ENCODE measurements around the gene FOXK2.

DNA sequence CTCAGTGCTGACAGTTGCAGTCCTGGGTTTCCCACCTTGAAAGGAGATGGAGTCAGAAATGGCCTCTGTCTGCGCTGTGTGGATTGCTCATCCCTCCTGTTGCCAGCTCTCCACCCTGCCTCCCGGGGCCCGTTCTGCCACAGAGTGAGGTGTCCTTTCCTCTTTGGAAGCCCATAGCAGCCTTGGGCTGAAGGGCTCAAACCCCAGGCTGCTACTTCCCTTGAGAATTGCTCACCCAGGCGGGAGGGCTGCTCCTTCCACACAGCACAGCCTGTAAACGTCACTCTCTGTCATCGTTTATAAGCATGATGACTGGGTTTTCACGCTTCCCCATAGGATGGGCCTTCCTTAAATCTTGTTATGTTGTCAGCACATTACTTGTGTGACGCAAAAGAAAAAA, 62.7 kb downstream of the FOXK2 start:
- TF ChIP-seq CTCF (conservative IDR thresholded peaks at IDR 0.05; ENCODE audit: low read length) = no peak
- TF ChIP-seq EZH2phosphoT487 (IDR thresholded peaks at IDR 0.05; ENCODE audit: borderline replicate concordance, low read depth, low read length) = no peak
